Naive B cell (primary cell): ENCODE results near the gene KRTAP20-1. TPM values are rescaled to one million over a fixed set of nuclear protein-coding genes. Genes with fewer than 3 reads are reported as not detected.

ENCODE experiments used
- ATAC-seq, 2 donors: fragments of 150-1000 bp; cut with Tn5 transposase; 2 replicates each; pipeline ENCODE4 v1.10.0; 2021; ENCODE audit warnings: low read depth in 2 of 2, mild to moderate bottlenecking in 2 of 2, moderate library complexity in 2 of 2
- DNase-seq: peaks from one replicate; pipeline ENCODE4 v3.0.0; 2022
- H3K27ac Mint-ChIP-seq, 6 donors: one replicate each; pipeline ENCODE4 v1.8.0; 2020 to 2022; ENCODE audit warnings: mild to moderate bottlenecking in 6 of 6, mixed read lengths in 6 of 6, moderate library complexity in 5 of 6, inconsistent platforms in 2 of 6
- H3K27me3 Mint-ChIP-seq, 3 donors: one replicate each; pipeline ENCODE4 v1.8.0; 2021 to 2022; ENCODE audit warnings: mixed read lengths in 3 of 3, mild to moderate bottlenecking in 1 of 3
- H3K36me3 Mint-ChIP-seq, 2 donors: one replicate each; pipeline ENCODE4 v1.8.0; 2020 to 2022; ENCODE audit warnings: mixed read lengths in 2 of 2, inconsistent platforms in 1 of 2, mild to moderate bottlenecking in 1 of 2
- H3K4me1 Mint-ChIP-seq, 3 donors: one replicate each; pipeline ENCODE4 v1.8.0; 2020 to 2022; ENCODE audit warnings: mixed read lengths in 3 of 3, inconsistent platforms in 1 of 3, mild to moderate bottlenecking in 1 of 3, moderate library complexity in 1 of 3
- H3K4me3 Mint-ChIP-seq, 8 donors: one replicate each; pipeline ENCODE4 v1.8.0; 2020 to 2022; ENCODE audit warnings: mild to moderate bottlenecking in 8 of 8, mixed read lengths in 8 of 8, moderate library complexity in 8 of 8, inconsistent platforms in 2 of 8
- H3K9me3 Mint-ChIP-seq, 7 donors: one replicate each; pipeline ENCODE4 v1.8.0; 2020 to 2022; ENCODE audit warnings: mixed read lengths in 7 of 7, mild to moderate bottlenecking in 5 of 7, inconsistent platforms in 2 of 7, moderate library complexity in 1 of 7
- polyA plus RNA-seq, 6 donors: library from polyadenylated mRNA; unstranded; fragments of 300-500 nt; fragmentation: Illumina TruSeq; gene quantifications; one replicate each; pipeline ENCODE4 v1.2.3, GENCODE V29; 2021; ENCODE audit warnings: low read depth in 6 of 6

KRTAP20-1 gene
- polyA plus RNA-seq, 6 donors from 2014 or later = not detected

DNA sequence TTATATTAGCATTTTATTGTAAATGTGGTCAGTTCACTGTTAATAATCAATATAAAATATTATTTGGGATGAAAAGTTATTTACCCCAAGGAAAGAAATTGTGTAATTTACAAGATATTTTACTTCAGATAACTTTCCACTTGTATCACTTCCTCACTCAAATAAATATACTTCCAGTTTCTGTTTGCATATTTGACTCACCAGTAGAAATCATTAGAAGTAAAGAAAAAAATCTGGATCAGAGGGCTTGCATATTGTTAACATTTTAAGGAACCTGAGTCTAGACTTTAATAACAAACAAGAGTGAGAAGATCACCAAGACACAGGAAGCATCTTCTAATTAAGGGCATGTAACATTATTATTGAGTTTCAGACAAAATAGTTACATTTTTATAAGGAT lies 3.9 kb downstream of the KRTAP20-1 start:
- H3K36me3 Mint-ChIP-seq = no peaks in the 10 kb centered on the region
- H3K4me3 Mint-ChIP-seq = no peak overlapping the region
- no peaks in the 10 kb centered on the region for H3K4me1 Mint-ChIP-seq
- no peak for DNase-seq
- peaks cover 0 to 14% (median 4%) of the 10 kb centered on the region in 7 donors for H3K9me3 Mint-ChIP-seq
- no peaks in the 10 kb centered on the region for H3K27me3 Mint-ChIP-seq
- H3K27ac Mint-ChIP-seq = no peak overlapping the region
- ATAC-seq = no peak

DNA sequence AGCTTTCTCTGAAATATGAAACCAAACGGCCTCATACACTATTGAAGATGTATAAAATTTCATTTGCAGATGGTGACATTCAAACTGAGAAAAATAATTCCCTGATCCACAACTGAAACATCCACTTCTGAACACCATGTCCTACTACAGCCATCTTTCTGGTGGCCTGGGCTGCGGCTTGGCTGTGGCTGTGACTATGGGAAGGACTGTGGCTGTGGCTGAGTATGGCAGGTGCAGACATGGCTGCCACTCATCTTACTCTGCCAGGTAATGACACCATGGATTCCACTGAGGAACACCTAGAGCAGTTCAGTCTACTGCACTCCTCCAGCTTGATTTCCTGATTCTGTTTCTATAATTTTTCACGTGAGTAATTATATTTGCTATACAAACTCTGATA lies 4.3 kb downstream of the KRTAP20-1 start, which contains the start of gene KRTAP20-4:
Gene KRTAP20-4 (plus strand): TSS at position 106 of the 400 bp plus-strand sequence.
- DNase-seq (no peak), ATAC-seq (no peak)
- Mint-ChIP-seq H3K4me3 (no peak within 1 kb of the TSS), H3K9me3 (peaks cover 0 to 14% (median 4%) of the 10 kb centered on the region in 7 donors), H3K27ac (no peak within 1 kb of the TSS), H3K27me3 (no peaks in the 10 kb centered on the region), H3K4me1 (no peaks in the 10 kb centered on the region), H3K36me3 (no peaks in the 10 kb centered on the region)

DNA sequence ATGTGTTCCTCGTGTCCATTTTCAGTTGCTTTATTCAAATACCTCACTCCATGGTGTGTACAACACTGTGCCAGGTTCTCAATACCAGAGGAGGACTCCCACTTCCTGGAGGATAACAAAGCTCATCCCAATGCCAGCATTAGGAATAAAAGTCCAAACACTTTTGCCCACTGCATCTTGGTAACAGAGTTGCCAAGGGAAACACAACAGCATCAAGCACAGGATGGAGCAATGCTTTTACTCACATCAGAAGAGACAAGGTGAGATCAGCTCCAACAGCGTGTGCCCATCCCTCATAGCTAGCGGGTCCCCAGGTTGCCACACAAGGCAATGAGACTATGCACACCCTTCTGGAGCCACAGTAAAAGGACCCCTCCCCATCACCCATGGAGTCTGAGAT lies 7.1 kb downstream of the KRTAP20-1 start:
- Mint-ChIP-seq H3K4me1 (no peaks in the 10 kb centered on the region), H3K27me3 (no peaks in the 10 kb centered on the region), H3K27ac (no peak overlapping the region), H3K9me3 (peaks cover 0 to 14% (median 8%) of the 10 kb centered on the region in 7 donors), H3K36me3 (no peaks in the 10 kb centered on the region), H3K4me3 (no peak overlapping the region)
- DNase-seq (no peak), ATAC-seq (no peak)

DNA sequence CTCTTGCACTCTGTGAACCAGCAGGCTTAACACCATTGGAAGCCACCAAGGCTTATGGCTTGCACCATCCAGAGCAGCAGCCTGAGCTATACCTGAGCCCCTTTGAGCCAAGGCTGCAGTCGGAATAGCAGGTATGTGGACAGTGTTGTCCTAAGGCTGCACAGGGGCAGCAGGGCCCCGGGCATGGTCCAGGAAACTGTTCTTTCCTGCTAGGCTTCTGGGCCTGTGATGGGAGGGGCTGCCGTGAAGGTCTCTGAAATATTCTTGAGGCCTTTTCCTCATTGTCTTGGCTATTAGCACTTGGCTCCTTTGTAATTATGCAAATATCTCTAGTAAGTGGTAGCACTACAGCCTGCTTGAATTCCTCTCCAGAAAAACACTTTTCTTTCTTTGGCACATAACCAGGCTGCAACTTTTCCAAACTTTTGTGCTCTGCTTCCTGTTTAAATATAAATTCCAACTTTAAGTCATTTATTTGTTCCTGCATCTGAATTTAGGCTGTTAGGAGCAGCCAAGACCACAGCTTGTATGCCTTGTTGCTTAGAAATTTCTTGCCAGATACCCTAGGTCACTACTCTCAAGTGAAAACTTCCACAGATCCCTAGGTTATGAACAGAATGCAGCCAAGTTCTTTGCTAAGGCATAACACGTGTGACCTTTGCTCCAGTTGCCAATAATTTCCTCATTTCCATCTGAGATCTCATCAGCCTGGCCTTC lies 9.4 kb downstream of the KRTAP20-1 start:
- no peak overlapping the region for H3K4me3 Mint-ChIP-seq
- ATAC-seq (no peak), DNase-seq (no peak)
- H3K27ac Mint-ChIP-seq = no peak overlapping the region
- H3K36me3 Mint-ChIP-seq = no peaks in the 10 kb centered on the region
- H3K4me1 Mint-ChIP-seq = no peaks in the 10 kb centered on the region
- H3K27me3 Mint-ChIP-seq = no peaks in the 10 kb centered on the region
- peaks cover 0 to 14% (median 6%) of the 10 kb centered on the region in 7 donors for H3K9me3 Mint-ChIP-seq

DNA sequence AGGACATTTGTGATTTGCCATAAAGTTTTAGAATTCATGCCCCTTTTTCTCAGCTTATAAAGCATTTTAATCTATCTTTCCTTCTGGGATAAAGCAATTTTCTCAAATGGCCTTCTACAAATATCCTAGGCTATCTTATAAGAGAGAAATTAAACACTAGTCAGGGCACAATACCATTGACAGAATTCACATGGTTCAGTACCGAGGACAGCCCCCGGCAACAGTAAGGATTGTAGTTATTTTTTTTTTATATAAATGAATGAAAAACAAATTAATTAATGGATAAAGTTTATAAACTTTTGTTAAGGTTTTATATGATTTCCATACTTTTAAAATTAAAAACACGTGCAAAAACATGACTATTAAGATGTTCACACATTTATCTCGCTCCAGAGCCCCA lies 11.9 kb downstream of the KRTAP20-1 start:
- no peak for ATAC-seq
- H3K36me3 Mint-ChIP-seq = no peaks in the 10 kb centered on the region
- H3K9me3 Mint-ChIP-seq = peaks cover 0 to 11% (median 5%) of the 10 kb centered on the region in 7 donors
- no peaks in the 10 kb centered on the region for H3K27me3 Mint-ChIP-seq
- H3K4me3 Mint-ChIP-seq = no peak overlapping the region
- DNase-seq = no peak
- no peak overlapping the region for H3K27ac Mint-ChIP-seq
- no peaks in the 10 kb centered on the region for H3K4me1 Mint-ChIP-seq

DNA sequence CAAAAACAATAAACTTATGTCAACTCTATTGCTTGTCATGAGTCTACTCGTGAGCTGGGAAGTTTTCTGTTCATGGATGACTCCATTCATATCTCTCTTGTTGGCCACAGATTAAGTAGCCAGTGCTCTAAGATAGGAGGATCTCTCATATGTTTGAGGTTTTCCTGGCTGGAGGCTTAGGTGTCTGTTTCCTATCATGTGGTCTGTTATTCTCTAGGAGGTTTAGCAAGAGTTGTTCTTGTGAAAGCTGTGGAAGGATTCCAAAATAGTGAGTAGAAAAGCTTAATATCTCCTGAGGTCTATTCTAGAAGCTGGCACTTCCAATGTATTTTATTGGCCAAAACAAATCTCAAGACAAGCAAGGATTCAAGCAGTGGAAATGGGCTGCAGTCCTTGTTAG lies 13.0 kb downstream of the KRTAP20-1 start:
- no peaks in the 10 kb centered on the region for H3K27me3 Mint-ChIP-seq
- peaks cover 0 to 11% (median 5%) of the 10 kb centered on the region in 7 donors for H3K9me3 Mint-ChIP-seq
- H3K4me3 Mint-ChIP-seq = no peak overlapping the region
- H3K36me3 Mint-ChIP-seq = no peaks in the 10 kb centered on the region
- ATAC-seq = no peak
- no peaks in the 10 kb centered on the region for H3K4me1 Mint-ChIP-seq
- DNase-seq = no peak
- no peak overlapping the region for H3K27ac Mint-ChIP-seq

DNA sequence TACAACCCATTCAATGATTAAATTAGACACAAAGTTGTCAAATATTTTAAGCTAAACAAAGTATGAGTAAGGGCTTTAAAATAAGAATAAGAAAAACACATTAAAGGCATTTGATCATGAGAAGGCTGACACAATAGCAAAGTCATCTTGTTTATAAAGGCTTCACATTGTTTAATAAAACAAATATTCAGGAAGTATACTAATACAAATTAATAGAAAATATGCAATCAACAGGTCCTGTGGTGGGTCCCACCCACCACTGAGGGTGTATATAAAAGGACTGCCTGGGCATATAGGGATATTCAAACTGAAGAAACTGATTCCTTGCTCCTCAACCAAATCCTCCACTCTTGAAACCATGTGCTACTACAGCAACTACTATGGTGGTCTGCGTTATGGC lies 18.7 kb downstream of the KRTAP20-1 start, which contains the start of gene KRTAP20-2:
Gene KRTAP20-2 (plus strand): TSS at position 301 of the 400 bp plus-strand sequence. CDS start 58 bp downstream, at position 359.
- Mint-ChIP-seq H3K27me3 (no peaks in the 10 kb centered on the region), H3K27ac (no peak within 1 kb of the TSS), H3K4me1 (no peaks in the 10 kb centered on the region), H3K4me3 (no peak within 1 kb of the TSS), H3K36me3 (no peaks in the 10 kb centered on the region), H3K9me3 (peaks cover 4 to 11% (median 5%) of the 10 kb centered on the region in 7 donors)
- DNase-seq (no peak), ATAC-seq (no peak)

DNA sequence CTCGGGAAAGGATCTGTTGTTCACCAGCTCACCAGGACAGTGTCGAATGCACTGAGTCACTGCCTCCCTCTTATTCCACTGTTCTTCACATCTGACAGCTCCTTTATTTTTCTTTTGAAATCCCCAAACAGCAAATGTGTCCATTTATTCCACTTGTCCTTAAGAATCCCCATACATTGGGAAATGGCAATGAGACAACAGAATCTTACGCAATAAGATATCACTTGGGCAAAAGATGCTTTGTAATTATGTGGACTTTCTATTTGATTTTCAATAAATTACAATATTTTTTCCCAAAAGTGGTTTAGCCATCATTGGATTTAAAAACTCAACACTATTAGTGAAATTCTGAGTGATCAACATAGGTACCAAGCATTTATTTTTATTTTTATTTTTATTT lies 22.5 kb downstream of the KRTAP20-1 start:
- Mint-ChIP-seq H3K9me3 (peaks cover 5 to 14% (median 7%) of the 10 kb centered on the region in 7 donors), H3K4me1 (no peaks in the 10 kb centered on the region), H3K36me3 (no peaks in the 10 kb centered on the region), H3K4me3 (no peak overlapping the region), H3K27ac (no peak overlapping the region), H3K27me3 (no peaks in the 10 kb centered on the region)
- no peak for ATAC-seq
- DNase-seq = no peak

DNA sequence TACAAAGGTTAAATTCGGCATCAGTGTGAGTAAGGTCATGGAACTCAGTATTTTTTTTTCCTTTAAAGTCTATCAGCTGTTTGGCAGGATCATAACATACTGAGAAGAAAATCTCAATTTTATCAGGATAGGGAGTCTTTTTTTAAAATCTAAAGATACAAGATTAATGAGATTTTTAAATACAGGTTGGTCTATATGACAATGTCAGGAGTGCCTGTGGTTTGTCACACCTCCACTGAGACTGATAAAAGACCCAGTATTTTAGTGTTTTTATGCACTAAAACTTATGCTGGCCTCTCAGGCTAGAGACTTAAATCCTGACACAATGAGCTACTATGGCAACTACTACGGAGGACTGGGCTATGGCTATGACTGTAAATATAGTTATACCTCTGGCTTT lies 26.3 kb downstream of the KRTAP20-1 start, which contains the start of gene KRTAP20-3:
Gene KRTAP20-3 (plus strand): TSS at position 301 of the 400 bp plus-strand sequence.
- H3K4me1 Mint-ChIP-seq = no peaks in the 10 kb centered on the region
- H3K27ac Mint-ChIP-seq = no peak within 1 kb of the TSS
- ATAC-seq = no peak
- peaks cover 5 to 29% (median 10%) of the 10 kb centered on the region in 7 donors for H3K9me3 Mint-ChIP-seq
- H3K4me3 Mint-ChIP-seq = no peak within 1 kb of the TSS
- no peak for DNase-seq
- no peaks in the 10 kb centered on the region for H3K27me3 Mint-ChIP-seq
- no peaks in the 10 kb centered on the region for H3K36me3 Mint-ChIP-seq

DNA sequence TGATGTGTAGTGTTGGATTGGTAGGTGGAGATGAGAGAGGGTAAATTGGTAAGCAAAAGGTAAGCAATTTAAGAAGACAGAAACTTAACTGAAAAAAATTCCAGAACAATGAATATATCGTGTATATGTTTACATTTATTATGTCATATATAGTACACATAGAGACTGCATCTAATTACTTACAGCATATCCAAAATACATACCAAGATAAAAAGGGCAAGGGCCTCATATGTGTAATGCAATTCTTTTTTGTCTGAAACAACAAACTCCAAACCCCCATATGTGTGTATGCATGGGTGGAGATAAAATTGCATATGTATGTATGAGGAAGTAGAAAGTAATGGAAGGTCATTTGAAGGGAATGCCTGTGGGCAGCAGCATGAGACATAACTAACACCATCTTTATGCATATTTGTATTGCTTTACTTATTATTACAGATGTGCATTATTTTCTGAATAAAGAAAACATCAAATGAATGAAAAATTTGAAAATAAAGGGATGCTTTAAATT lies 30.7 kb downstream of the KRTAP20-1 start:
- Mint-ChIP-seq H3K9me3 (peaks cover 2 to 19% (median 9%) of the 10 kb centered on the region in 7 donors), H3K4me1 (no peaks in the 10 kb centered on the region), H3K36me3 (no peaks in the 10 kb centered on the region), H3K27ac (no peak overlapping the region), H3K27me3 (no peaks in the 10 kb centered on the region), H3K4me3 (no peak overlapping the region)
- ATAC-seq = no peak
- no peak for DNase-seq

DNA sequence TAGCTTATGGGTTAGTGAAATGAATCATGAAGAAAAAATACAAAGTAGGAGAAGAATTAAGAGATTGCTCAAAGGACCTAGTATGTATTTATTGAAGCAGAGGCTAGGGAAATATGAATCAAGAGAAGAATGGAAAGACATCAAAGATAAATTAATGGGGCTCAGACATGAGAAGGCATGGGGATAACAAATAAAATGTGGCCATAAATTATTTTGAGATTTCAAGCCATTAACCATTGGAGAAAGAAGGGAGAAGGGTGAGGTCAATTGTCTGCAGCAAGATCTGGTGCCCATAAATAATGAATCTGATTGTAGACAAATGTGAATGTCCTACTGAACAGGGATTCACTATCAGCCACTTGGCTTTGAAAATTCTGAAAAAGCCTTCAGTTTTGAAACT lies 36.7 kb downstream of the KRTAP20-1 start:
- no peak overlapping the region for H3K27ac Mint-ChIP-seq
- DNase-seq = no peak
- H3K9me3 Mint-ChIP-seq = peaks cover 0 to 14% (median 2%) of the 10 kb centered on the region in 7 donors
- H3K4me1 Mint-ChIP-seq = no peaks in the 10 kb centered on the region
- no peaks in the 10 kb centered on the region for H3K27me3 Mint-ChIP-seq
- H3K36me3 Mint-ChIP-seq = no peaks in the 10 kb centered on the region
- no peak for ATAC-seq
- H3K4me3 Mint-ChIP-seq = no peak overlapping the region

Other genes starting within 250 kb of the KRTAP20-1 start
- not detected for gene KRTAP13-2, start 244.2 kb upstream of the KRTAP20-1 start, polyA plus RNA-seq
- gene KRTAP13-1, start 220.4 kb upstream of the KRTAP20-1 start, polyA plus RNA-seq = not detected
- gene KRTAP13-3, start 190.5 kb upstream of the KRTAP20-1 start, polyA plus RNA-seq = not detected
- not detected for gene KRTAP13-4, start 186.2 kb upstream of the KRTAP20-1 start, polyA plus RNA-seq
- not detected for gene KRTAP15-1, start 176.2 kb upstream of the KRTAP20-1 start, polyA plus RNA-seq
- gene KRTAP19-1, start 136.1 kb upstream of the KRTAP20-1 start, polyA plus RNA-seq = not detected
- not detected for gene KRTAP19-2, start 129.0 kb upstream of the KRTAP20-1 start, polyA plus RNA-seq
- not detected for gene KRTAP19-3, start 124.4 kb upstream of the KRTAP20-1 start, polyA plus RNA-seq
- not detected for gene KRTAP19-4, start 119.3 kb upstream of the KRTAP20-1 start, polyA plus RNA-seq
- gene KRTAP19-5, start 114.3 kb upstream of the KRTAP20-1 start, polyA plus RNA-seq = not detected
- gene KRTAP19-6, start 74.6 kb upstream of the KRTAP20-1 start, polyA plus RNA-seq = not detected
- gene KRTAP19-7, start 55.1 kb upstream of the KRTAP20-1 start, polyA plus RNA-seq = not detected
- not detected for gene KRTAP22-2, start 26.0 kb upstream of the KRTAP20-1 start, polyA plus RNA-seq
- gene KRTAP6-3, start 24.0 kb upstream of the KRTAP20-1 start, polyA plus RNA-seq = not detected
- not detected for gene KRTAP6-2, start 17.5 kb upstream of the KRTAP20-1 start, polyA plus RNA-seq
- gene KRTAP22-1, start 15.3 kb upstream of the KRTAP20-1 start, polyA plus RNA-seq = not detected
- not detected for gene KRTAP6-1, start 2.5 kb upstream of the KRTAP20-1 start, polyA plus RNA-seq
- not detected for gene KRTAP20-4, start 4.2 kb downstream of the KRTAP20-1 start, polyA plus RNA-seq
- not detected for gene KRTAP20-2, start 18.8 kb downstream of the KRTAP20-1 start, polyA plus RNA-seq
- not detected for gene KRTAP20-3, start 26.4 kb downstream of the KRTAP20-1 start, polyA plus RNA-seq
- gene KRTAP21-3, start 102.4 kb downstream of the KRTAP20-1 start, polyA plus RNA-seq = not detected
- gene KRTAP21-2, start 130.8 kb downstream of the KRTAP20-1 start, polyA plus RNA-seq = not detected
- gene KRTAP21-1, start 139.0 kb downstream of the KRTAP20-1 start, polyA plus RNA-seq = not detected
- not detected for gene KRTAP8-1, start 196.8 kb downstream of the KRTAP20-1 start, polyA plus RNA-seq
- not detected for gene KRTAP7-1, start 213.3 kb downstream of the KRTAP20-1 start, polyA plus RNA-seq